Suprapubic skin (tissue), 4 donors: Measurements from ENCODE around the gene HIGD2B.
"Not testable (repeated sequence)": the region's sequence is repeated elsewhere in the genome, so short reads cannot be mapped to it uniquely, and the experiment has no call there.

ENCODE experiments used
- EP300 ChIP-seq: sonication (generic); formaldehyde crosslinking; IDR thresholded peaks from one replicate; pipeline ENCODE4 v1.6.1; 2017; ENCODE audit warnings: antibody characterized with exemption
- POLR2A ChIP-seq, 2 donors: fragments of 450-650 bp; IDR thresholded peaks; one replicate each; pipeline ENCODE4 v1.6.1; 2017; ENCODE audit warnings: antibody characterized with exemption in 2 of 2, mild to moderate bottlenecking in 2 of 2, moderate library complexity in 2 of 2
- POLR2AphosphoS5 ChIP-seq, 3 donors: sonication (generic); formaldehyde crosslinking; IDR thresholded peaks; one replicate each; pipeline ENCODE4 v1.6.1; 2017; ENCODE audit warnings: antibody characterized with exemption in 3 of 3
- TF ChIP-seq, protein P1 (sequence below), 2 donors: fragments of 200-600 bp in 1 of 2; fragments of 450-650 bp in 1 of 2; sonication (generic) in 1 of 2; IDR thresholded peaks; one replicate each; pipeline ENCODE4 v1.5.1; 2016 to 2019; ENCODE audit warnings: antibody characterized with exemption in 2 of 2, mild to moderate bottlenecking in 1 of 2, moderate library complexity in 1 of 2

GRCh38 chr15:72661081-72661480, 24.9 kb downstream of the HIGD2B start:
- TF ChIP-seq, protein P1, sequence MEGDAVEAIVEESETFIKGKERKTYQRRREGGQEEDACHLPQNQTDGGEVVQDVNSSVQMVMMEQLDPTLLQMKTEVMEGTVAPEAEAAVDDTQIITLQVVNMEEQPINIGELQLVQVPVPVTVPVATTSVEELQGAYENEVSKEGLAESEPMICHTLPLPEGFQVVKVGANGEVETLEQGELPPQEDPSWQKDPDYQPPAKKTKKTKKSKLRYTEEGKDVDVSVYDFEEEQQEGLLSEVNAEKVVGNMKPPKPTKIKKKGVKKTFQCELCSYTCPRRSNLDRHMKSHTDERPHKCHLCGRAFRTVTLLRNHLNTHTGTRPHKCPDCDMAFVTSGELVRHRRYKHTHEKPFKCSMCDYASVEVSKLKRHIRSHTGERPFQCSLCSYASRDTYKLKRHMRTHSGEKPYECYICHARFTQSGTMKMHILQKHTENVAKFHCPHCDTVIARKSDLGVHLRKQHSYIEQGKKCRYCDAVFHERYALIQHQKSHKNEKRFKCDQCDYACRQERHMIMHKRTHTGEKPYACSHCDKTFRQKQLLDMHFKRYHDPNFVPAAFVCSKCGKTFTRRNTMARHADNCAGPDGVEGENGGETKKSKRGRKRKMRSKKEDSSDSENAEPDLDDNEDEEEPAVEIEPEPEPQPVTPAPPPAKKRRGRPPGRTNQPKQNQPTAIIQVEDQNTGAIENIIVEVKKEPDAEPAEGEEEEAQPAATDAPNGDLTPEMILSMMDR (IDR thresholded peaks at IDR 0.05): not testable (repeated sequence)
- not testable (repeated sequence) for TF ChIP-seq POLR2AphosphoS5 (IDR thresholded peaks at IDR 0.05); POLR2A (IDR thresholded peaks at IDR 0.05); EP300
